Measurements from ENCODE around the gene CYB5D1.
A peak's percentile ranks its signal among the peaks of the same experiment; 100 is the strongest.

Gene CYB5D1

DNA sequence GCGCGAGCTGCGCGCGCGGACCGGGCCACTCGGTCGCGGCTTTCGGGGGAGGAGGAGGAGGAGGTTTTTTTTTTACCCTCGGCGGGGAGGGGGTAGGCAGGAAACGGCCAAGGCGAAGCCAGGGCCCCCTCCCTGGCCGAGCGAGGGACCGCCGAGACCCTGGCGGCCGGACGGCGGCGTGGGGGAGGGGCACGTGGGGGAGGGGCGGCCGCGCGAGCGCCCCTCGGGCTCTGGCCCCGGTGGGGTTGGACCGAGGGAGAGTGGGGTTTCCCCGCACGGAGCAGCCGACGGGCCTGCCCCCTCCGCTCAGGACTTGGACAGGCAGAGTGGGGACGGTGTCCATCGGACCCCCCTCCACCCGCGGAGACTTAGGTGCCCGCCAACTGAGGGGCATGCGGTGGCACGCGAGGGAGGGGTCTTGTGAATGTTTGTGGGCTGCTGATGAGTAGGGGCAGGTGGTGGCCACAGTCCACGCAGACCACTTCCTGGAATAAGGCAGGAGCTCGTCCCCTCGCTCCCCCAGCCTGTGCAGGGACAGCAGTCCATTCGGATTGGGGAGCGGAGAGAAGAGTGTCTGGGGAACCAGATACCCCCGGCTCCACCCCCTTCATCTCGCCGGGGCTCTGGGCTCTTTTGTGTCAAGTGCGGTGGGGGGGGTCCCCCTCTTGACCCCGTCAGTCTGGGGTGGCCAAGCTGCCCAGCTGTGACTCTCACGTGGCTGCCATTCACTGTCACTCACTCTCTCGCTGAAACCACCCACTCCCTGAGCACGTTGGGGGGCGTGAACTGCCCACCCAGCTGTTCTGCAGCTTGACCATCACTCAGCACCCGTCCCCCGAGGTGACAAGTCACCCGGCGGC, 27.8 kb downstream of the CYB5D1 start:
- peak; percentile 60 for DNase-seq (ENCODE audit: low spot score)

DNA sequence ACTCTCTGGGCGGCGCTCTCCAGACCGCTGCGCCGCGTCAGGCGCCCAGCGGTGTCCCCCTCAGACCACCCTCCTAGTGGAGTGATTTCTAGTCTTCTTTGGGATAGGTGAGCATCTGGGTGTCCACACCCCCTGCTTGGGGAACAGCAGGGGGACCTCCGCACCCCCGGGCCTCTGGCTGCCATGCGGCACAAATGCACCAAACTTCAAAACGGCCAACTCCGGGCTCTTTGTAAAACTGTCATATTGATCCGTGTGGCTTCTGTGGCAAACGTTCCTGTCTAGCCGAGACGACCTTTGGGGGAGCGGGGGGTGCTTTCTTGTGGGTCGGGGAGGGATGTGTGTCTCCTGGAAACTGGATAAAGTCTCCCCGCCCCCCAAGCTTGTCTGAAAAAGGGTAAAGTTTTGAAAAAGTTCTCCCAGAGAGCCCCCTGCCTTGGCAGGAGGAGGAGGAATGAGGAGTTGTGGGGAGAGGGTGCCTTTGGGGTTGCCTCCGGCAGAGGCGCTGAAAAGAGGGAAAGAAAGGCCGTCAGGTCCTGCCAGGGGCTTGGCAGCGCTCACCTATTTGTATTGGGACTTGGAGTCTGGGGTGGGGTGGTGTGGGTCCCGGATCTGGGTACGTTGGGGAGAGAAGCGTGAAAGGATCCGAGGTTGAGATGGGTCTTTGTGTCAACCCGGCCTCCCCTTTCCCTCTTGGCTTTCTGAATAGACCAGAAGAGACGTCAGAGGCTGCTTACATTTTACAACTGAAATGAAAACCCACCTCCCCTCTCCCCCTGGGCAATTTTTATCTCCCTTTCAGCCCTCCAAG, 28.6 kb downstream of the CYB5D1 start:
- DNase-seq (ENCODE audit: low spot score): peak; percentile 53

DNA sequence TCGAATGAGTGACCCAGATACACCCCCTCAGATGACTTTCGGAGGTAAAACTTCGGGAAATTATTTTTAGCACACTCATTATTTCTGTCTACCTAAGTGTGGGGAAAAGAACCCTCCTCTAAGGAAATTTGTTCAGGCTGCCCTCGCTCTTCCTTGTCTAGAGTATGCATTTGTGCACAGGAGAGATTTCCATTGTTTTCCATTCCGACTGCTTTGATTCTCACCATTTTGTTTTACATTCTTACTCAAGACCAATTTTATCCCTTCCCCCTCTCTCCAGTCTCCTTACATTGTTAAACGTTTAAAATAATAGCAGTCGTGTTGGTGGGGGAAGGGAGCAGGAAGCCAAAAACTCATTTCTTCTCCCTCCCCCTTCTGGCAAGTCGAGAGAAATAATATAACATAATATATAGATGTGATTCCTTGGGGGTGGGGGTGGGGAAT, 29.3 kb downstream of the CYB5D1 start:
- peak; percentile 57 for DNase-seq (ENCODE audit: low spot score)

DNA sequence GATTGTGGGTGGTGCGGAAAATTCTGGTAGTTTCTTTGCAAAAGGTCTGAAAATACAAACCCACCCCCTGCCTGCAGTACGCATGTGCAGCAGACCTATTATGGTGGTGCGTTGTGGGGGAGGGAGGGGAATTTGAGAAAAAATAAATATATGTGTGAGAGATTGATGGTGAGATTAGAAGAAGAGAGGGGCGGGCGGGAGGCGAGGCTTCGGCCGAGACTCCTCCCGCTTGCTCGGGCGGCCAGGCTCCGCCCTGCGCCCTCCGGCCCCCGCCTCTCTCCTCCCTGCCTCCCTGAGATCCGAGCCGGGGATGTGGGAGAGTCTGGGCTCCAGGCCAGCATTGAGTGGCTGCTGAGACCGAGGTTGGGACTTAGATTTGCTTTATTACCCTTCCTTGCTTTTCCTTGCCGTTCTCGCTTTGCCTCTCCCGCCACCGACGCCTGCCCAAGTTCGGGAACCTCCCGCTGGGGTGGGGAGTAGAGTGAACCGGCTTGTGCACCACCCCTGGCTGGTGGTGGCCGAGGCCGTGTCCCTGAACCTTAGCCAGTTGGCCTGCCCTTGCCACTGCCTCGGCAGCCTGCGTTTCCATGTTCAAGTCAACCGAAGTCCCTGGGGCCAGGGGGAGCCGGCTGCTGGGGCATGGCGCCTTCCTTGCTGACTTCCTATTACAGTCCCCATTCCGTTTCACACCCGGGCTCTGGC, 29.8 kb downstream of the CYB5D1 start:
- peak; percentile 87 for DNase-seq (ENCODE audit: low spot score)

DNA sequence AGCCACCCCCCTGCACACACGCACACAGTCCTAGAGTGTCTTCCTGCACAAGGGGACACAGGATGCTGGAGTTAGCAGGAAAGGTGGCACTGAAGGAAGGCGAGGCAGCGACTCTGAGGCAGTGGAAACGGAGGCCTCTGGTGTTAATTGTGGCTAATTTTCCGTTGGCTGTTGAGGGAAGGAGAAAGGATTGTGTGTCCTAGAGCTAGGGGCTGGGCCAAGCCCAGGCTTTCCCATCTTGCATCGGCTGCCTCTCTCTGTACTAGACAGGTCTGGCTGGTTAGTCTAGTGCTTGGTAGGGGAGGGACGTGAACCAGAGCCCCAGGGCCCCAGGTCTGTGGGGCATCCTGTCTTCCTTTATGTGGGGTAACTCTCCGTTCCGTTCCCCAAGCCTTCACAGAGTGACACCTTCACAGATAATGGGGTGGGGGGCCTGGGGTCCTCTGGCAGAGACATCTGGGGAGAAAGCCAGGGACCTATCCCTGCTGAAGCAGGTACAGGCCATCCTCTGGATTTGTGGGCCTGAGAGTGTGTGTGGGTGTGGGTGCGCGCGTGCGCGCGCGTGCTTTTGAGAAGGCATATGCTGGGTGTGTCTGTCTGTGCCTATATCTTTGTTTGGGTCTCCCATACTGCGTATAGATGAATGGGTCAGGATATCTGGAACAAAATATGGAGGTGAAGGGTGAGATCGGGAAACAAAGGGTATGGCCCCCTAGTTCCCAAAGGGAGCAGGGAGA, 30.5 kb downstream of the CYB5D1 start, which contains the start of gene CHD3:
Gene CHD3, plus strand, starts transcription at position 606 of the 737 bp plus-strand sequence. CDS start 212 bp downstream, outside the sequence.
- DNase-seq (ENCODE audit: low spot score): no peak

DNA sequence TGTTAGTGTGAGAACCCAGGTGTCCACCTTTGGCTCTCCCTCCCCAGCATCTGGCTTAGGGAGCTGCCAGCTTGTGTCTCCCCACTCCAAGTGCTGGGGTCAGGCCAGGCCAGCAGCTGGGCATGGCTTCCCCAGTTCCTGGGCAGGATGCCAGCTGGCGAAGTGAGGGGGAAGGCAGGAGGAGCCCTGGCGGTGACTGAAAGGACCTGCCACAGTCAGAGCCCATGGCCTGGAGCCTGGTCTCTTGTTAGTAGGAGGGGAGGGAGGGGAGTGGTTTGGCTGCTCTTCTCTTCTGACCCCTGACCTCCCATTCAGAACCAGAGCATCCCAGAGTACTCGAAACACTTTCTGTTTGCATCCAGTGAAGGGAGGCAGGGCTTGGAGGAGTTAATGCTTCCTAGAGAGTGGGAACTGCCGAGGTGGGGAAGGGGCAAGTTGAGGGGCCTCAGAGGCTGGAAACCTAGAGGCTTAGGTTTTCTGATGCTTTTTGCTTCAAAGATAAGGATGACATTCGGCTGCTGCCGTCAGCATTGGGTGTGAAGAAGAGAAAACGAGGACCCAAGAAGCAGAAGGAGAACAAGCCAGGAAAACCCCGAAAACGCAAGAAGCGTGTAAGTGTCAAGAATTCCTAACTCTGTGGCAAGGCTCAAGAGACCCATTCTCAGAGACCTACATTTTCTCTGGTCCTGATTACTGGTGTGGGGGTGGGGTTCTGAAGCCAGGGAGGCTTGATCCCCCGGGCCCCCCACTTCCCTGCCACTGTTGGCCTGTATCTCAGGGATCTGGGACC, 31.6 kb downstream of the CYB5D1 start:
- DNase-seq (ENCODE audit: low spot score): peak; percentile 88

DNA sequence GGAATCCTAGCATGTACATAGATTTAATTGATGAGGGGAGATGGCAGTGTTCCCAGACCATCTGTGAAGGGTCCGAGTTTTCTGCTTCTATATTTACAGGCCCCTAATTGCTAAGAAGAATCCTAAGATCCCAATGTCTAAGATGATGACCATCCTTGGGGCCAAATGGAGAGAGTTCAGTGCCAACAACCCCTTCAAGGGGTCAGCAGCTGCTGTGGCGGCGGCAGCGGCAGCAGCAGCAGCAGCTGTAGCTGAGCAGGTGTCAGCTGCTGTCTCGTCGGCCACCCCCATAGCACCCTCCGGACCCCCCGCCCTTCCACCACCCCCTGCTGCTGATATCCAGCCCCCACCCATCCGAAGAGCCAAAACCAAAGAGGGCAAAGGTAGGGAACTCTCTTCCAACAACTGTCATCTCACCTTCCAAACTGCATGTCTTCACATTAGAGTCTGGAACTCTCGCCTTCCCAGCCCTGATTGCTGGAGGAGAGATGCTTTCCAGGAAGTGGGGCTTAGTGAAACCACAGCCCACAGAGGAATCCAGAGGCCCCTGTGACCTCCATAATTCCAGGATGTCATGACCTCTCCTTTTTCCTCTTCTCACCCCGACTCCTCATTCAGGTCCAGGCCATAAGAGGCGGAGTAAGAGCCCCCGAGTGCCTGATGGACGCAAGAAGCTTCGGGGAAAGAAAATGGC, 35.5 kb downstream of the CYB5D1 start:
- no peak for DNase-seq (ENCODE audit: low spot score)

DNA sequence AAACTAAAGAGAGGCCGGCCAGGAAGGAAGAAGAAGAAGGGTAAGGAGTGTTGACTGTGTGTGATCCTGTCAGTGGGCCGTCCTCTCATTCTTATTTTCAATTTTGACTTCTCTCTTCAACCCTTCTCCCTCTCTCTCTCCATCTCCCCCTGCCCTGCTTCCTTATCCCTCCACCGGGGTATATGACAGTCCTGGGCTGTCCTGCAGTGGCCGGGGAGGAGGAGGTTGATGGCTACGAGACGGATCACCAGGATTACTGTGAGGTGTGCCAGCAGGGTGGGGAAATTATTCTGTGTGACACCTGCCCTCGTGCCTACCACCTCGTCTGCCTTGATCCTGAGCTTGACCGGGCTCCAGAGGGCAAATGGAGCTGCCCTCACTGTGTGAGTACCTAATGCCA, 36.4 kb downstream of the CYB5D1 start:
- no peak for DNase-seq (ENCODE audit: low spot score)

DNA sequence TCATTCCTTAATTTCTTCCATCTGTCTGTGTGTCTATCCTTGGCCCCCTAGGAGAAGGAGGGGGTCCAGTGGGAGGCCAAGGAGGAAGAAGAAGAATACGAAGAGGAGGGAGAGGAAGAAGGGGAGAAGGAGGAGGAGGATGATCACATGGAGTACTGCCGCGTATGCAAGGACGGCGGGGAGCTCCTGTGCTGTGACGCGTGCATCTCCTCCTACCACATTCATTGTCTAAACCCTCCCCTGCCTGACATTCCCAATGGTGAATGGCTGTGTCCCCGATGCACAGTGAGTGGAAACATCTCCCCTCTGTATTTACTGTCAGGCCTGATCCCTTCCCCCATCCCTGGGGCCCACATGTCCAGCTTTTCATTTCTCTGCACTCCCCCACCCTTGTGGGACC, 37.1 kb downstream of the CYB5D1 start:
- DNase-seq (ENCODE audit: low spot score): no peak

DNA sequence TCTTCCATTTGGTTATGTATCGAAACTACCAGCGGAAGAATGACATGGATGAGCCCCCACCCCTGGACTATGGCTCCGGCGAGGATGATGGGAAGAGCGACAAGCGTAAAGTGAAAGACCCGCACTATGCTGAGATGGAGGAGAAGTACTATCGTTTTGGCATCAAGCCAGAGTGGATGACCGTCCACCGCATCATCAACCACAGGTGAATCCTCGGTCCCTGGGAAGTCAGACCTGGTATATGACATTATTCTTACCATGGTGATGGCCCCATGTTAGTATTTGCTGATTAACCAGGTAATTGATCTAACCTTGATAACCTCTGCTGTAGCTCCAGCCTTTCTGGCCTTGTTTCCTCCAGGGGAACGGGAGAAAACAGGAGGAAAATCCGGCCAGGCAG, 39.3 kb downstream of the CYB5D1 start:
- DNase-seq (ENCODE audit: low spot score): no peak

DNA sequence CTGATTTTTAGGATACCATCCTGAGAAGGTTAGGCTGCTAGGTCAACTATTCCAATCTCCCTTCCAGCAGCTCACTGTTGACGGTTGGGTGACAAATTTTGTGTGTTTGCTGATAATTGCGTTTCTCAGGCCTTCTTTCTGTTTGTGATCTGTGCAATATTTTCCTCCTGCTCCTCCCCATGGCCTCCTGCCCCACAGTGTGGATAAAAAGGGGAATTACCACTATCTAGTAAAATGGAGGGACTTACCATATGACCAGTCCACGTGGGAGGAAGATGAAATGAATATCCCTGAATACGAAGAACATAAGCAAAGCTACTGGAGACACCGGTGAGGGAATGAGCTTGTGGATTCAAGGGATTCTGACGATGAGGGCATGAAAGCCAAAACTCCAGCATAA, 40.0 kb downstream of the CYB5D1 start:
- DNase-seq (ENCODE audit: low spot score): peak; percentile 53

DNA sequence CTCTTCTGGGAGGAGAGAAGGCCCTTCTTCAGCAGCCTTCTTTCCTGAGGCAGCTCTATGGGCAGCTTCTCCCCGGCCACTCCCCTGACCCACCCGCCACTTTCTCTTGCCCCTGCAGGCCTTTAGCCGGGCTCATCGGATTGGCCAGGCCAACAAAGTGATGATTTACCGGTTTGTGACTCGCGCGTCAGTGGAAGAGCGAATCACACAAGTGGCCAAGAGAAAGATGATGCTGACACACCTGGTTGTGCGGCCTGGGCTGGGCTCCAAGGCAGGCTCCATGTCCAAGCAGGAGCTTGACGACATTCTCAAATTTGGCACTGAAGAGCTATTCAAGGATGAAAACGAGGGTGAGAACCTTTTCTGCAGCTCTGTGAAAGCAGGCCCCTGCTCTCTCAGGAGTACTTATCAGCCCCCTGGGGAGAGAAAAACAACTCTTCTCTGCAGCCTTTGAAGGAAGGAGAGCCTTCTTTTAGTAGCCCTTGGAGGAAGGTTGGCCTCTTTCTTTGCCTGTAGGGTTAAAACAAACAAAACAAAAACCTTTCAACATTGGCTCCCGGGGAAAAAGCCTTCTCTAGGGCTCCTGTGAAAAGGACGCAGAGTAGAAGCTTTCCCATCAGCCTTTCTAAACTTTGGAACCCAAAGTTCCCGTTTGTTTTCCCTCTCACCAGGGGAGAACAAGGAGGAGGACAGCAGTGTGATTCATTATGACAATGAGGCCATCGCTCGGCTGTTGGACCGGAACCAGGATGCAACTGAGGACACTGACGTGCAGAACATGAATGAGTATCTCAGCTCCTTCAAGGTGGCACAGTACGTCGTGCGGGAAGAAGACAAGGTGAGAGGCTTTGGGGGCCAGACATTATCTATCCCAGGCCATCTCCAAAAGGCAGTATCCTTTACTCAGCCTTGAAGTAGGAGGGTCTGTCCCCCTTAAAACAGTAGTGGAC, 45.6 kb downstream of the CYB5D1 start:
- DNase-seq (ENCODE audit: low spot score): no peak

DNA sequence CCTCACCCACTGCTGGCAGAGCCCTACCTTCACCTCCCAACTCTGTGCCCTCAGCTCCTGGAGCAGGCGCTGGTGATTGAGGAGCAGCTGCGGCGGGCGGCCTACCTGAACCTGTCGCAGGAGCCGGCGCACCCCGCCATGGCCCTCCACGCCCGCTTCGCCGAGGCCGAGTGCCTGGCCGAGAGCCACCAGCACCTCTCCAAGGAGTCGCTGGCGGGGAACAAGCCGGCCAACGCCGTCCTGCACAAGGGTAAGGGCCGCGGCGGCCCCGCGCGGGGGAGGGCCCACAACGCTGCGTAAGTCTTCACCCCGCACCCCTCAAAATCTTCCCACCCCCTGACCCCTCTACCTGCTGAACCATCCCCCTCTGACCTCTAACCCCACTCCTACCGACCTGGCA, 51.3 kb downstream of the CYB5D1 start:
- no peak for DNase-seq (ENCODE audit: low spot score)

DNA sequence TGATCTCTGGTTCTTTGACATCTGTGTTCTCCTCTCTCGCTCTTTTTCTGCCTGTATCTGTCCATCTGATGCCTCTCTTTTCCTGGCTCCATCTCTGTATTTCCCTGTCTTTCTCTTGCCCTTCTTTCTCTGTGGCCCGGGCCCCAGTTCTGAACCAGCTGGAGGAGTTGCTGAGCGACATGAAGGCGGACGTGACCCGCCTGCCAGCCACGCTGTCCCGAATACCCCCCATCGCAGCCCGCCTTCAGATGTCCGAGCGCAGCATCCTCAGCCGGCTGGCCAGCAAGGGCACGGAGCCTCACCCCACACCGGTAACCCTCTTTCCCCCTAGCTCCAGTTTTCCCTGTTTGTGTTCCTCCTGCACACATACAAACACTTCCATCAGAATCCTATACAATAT, 52.5 kb downstream of the CYB5D1 start:
- DNase-seq (ENCODE audit: low spot score): no peak

DNA sequence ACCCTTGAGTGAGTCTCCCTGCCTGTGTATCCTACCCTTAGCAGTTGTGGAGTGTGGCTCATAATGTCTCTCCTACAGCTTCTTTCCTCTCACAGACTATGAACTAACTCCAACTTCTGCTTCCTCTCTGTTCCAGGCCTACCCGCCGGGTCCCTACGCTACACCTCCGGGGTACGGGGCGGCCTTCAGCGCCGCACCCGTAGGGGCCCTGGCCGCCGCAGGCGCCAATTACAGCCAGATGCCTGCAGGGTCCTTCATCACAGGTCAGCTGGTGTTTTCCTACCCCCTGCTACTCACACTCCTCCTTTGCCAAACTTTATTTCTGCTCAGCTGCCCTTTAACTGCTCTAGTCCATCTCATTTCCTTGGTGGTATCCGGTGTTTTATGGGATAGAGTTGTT, 52.9 kb downstream of the CYB5D1 start:
- DNase-seq (ENCODE audit: low spot score): no peak

DNA sequence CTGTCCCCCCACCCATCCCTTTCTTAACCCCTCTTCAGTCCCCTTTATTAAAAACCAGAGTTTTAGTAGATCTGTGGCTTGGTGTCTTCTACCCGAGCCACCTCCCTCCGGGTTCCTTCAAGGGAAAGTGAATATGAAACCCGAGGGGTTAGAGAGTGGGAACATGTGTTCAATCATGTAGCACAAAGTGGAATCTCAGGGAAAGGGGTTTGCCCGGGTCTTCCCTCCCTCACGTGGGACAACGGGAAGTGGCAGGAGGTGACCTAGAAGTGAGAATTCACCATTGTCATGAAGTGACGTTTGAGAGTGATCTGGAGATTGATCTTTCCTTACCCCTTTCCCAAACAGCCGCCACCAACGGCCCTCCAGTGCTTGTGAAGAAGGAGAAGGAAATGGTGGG, 53.3 kb downstream of the CYB5D1 start:
- no peak for DNase-seq (ENCODE audit: low spot score)

Data from cerebellar cortex (tissue), 1 donor.